Metanephros (tissue), 1 donor: ENCODE results near the gene GALNT2. TPM values are rescaled to one million over a fixed set of nuclear protein-coding genes. Genes with fewer than 3 reads are reported as not detected.

Experiments used
- total RNA-seq: library from RNA; depleted of rRNA; stranded (reverse); fragments of >200 nt; gene quantifications from one replicate; pipeline ENCODE4 v1.2.3, GENCODE V29; 2014

Gene GALNT2
- 53.7 TPM for total RNA-seq

DNA sequence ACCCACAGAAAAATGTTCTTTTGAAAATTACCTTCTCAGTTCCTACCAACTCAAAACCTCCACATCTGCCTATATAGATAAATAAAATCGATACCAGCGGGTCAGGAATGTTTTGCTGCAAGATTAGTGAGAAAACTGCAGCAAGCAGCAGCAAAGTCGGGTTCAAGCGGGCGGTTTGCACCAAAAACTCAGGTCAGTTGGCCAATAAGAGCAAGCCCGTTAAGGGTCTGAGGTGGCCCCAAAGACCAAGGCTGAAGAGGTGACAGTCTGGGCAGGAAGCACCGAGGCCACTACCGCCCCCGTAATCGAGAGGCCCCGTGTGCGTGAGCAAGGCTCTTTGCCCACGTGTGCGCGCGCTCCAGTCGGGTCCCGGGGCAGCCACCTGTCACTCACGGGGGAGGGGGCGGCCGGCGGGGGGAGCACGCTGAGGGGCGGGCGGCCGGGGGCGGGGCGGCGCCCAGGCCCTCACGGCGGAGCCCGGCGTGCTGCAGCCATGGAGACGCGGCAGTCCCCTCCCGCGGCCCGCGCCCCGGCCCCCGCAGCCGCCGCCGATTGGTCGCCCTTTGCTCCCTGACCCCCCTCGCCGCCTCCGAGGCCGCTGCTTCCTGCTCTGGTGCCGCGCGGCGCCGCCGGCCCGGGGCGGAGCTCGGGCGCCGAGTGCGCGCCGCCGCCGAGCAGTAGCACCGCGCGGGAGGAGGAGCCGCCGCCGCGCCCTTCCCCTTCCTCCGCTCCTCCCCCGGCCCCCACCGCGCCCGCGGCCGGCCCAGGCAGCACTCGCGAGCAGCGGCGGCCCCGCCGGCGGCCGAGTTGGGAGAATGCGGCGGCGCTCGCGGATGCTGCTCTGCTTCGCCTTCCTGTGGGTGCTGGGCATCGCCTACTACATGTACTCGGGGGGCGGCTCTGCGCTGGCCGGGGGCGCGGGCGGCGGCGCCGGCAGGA is at the start of gene GALNT2:
Gene GALNT2 (plus strand): TSS at position 773 of the 939 bp plus-strand sequence. CDS start 43 bp downstream, at position 816.

